Esophagus squamous epithelium (tissue), 4 donors: Measurements from ENCODE around the gene SLC25A34.

Experiments used
- CTCF ChIP-seq, 6 experiments: fragments of 450-650 bp in 4 of 6; fragments of 200-600 bp in 2 of 6; sonication (generic) in 2 of 6; IDR thresholded peaks; one replicate each; pipeline ENCODE4 v1.5.1; 2016 to 2019; ENCODE audit warnings: antibody characterized with exemption in 6 of 6, mild to moderate bottlenecking in 4 of 6, moderate library complexity in 4 of 6
- POLR2A ChIP-seq, 4 donors: fragments of 450-650 bp; IDR thresholded peaks; one replicate each; pipeline ENCODE4 v1.6.1; 2017; ENCODE audit warnings: antibody characterized with exemption in 4 of 4, mild to moderate bottlenecking in 4 of 4, moderate library complexity in 3 of 4

DNA sequence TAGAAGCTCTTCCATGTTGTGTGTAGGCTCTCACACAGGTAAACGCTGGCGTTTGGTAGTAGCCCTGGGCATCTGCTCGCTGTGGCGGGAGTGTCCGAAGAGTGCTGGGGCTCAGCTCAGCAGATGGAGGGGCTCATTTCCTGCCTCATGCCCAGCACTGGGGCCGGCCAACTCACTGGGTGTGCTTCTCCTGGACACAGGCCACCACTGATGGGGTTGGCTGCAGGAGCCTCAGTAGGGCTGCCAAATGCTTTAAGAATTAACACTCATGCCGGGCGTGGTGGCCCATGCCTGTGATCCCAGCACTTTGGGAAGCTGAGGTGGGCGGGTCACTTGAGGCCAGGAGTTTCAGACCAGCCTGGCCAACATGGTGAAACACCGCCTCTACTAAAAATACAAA, 50.5 kb downstream of the SLC25A34 start:
- TF ChIP-seq POLR2A (IDR thresholded peaks at IDR 0.05) (no peak), CTCF (IDR thresholded peaks at IDR 0.05) (no peak)
